OCI-LY7 (cell line): ENCODE data around the gene TMEM89. TPM values are rescaled to one million over a fixed set of nuclear protein-coding genes. Genes with fewer than 3 reads are reported as not detected.

ENCODE experiments used
- BruUV-seq: library from RNA; stranded (reverse); fragments of 400-500 nt; replicated peaks from 2 replicates; lab custom pipeline; 2021; lab: Mats Ljungman, UMichigan
- CTCF ChIA-PET: fragments of 300-600 bp; sonication (Branson Sonifier 250); formaldehyde crosslinking; loops from one replicate; lab custom pipeline; 2022; ENCODE audit warnings: antibody characterized with exemption; ENCODE audit not compliant: unreplicated experiment; lab: Charles Lee
- POLR2A ChIA-PET: fragments of 300-600 bp; sonication (Branson Sonifier 250); formaldehyde crosslinking; loops from one replicate; lab custom pipeline; 2022; ENCODE audit warnings: antibody characterized with exemption; lab: Charles Lee
- DNase-seq: peaks from one replicate; pipeline ENCODE4 v3.0.0-alpha.2; 2015; ENCODE audit warnings: low spot score
- H2AFZ ChIP-seq: fragments of 200-600 bp; sonication (generic), shearing (Covaris generic); 2 replicates; pipeline ENCODE4 v1.6.1; 2014; ENCODE audit warnings: mild to moderate bottlenecking, antibody characterized with exemption, low read length, moderate library complexity
- H3K27ac ChIP-seq: fragments of 200-600 bp; sonication (generic); 2 replicates; pipeline ENCODE4 v1.5.1; 2014; ENCODE audit warnings: mixed run types, low read depth, mild to moderate bottlenecking, moderate library complexity, low read length, inconsistent platforms; ENCODE audit not compliant: poor library complexity, severe bottlenecking
- H3K36me3 ChIP-seq: fragments of 200-600 bp; sonication (generic); 2 replicates; pipeline ENCODE4 v1.6.1; 2014; ENCODE audit warnings: mild to moderate bottlenecking, antibody characterized with exemption, low read length, moderate library complexity, mixed read lengths; ENCODE audit not compliant: insufficient read depth
- H3K4me1 ChIP-seq: fragments of 200-600 bp; sonication (generic); 2 replicates; pipeline ENCODE4 v1.5.1; 2014; ENCODE audit warnings: mild to moderate bottlenecking, low read length; ENCODE audit not compliant: insufficient read depth, poor library complexity, severe bottlenecking
- H3K4me2 ChIP-seq: fragments of 200-600 bp; sonication (generic); 2 replicates; pipeline ENCODE4 v1.6.1; 2014; ENCODE audit warnings: mild to moderate bottlenecking, low read length
- H3K4me3 ChIP-seq: fragments of 200-600 bp; sonication (generic); 2 replicates; pipeline ENCODE4 v1.5.1; 2014; ENCODE audit warnings: mild to moderate bottlenecking, low read depth, low read length; ENCODE audit not compliant: poor library complexity, severe bottlenecking
- H3K79me2 ChIP-seq: fragments of 200-600 bp; sonication (generic); 2 replicates; pipeline ENCODE4 v1.6.1; 2016; ENCODE audit warnings: low read depth, mild to moderate bottlenecking, low read length, moderate library complexity, mixed read lengths; ENCODE audit not compliant: insufficient read depth
- H3K9me2 ChIP-seq: fragments of 200-600 bp; sonication (generic); 2 replicates; pipeline ENCODE4 v1.6.1; 2016; ENCODE audit warnings: mild to moderate bottlenecking, low read length, mixed read lengths; ENCODE audit not compliant: insufficient read depth
- H3K9me3 ChIP-seq: fragments of 200-600 bp; sonication (generic); 2 replicates; pipeline ENCODE4 v1.6.1; 2014; ENCODE audit warnings: mild to moderate bottlenecking, mixed run types, low read length, mixed read lengths
- H4K20me1 ChIP-seq: fragments of 200-600 bp; sonication (generic); 2 replicates; pipeline ENCODE4 v1.6.1; 2014; ENCODE audit warnings: mild to moderate bottlenecking, antibody characterized with exemption, low read length, moderate library complexity, mixed read lengths; ENCODE audit not compliant: insufficient read depth
- EZH2phosphoT487 ChIP-seq: fragments of 200-600 bp; sonication (generic); IDR thresholded peaks from 2 replicates; pipeline ENCODE4 v1.6.1; 2018; ENCODE audit warnings: low read depth, borderline replicate concordance, mild to moderate bottlenecking, mixed run types, antibody characterized with exemption, low read length, moderate library complexity, mixed read lengths
- intact Hi-C: fragments of 100-400 bp; cut with micrococcal nuclease; formaldehyde crosslinking; loops from one replicate; pipeline ENCODE4 v1.10.0; 2022; ENCODE audit not compliant: unreplicated experiment
- total RNA-seq, 2 experiments: library from RNA; depleted of rRNA in 1 of 2; stranded (reverse); fragments of >200 nt in 1 of 2; shearing (Covaris generic) in 1 of 2; gene quantifications; 2 replicates each; pipeline ENCODE4 v1.2.3, GENCODE V29; 2014 to 2022
- TF ChIP-seq, protein P1 (sequence below): fragments of 200-600 bp; sonication (generic); conservative IDR thresholded peaks from 2 replicates; pipeline ENCODE4 v1.5.1; 2014; ENCODE audit warnings: mild to moderate bottlenecking, antibody characterized with exemption, low read length, moderate library complexity, mixed read lengths

TMEM89 gene
- total RNA-seq, 2 experiments from 2014 or later = 1.6 TPM; not detected in 1

DNA sequence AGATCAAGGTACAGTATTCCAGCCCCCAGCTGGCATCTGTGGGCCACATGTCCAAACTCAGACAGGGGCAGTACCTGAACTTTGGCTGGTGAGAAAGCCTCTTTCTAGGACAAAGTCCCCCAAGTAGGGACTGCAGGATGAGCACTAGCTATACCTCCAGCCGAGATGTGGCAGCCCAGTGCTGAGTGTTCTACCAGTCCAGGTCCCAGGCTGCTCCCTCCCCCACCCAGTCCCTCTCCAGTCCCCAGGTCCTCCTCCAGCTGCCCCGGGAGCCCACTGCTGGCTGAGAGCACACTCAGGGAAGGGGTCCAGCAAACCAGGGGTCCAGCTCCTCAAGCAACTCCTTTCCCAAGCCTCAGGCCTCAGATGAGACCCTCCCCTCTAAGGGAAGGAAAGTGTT, 12.2 kb upstream of the TMEM89 start:
- BruUV-seq = no TSS peak
- no peaks in the 10 kb centered on the region for H3K79me2 ChIP-seq
- intact Hi-C loops = loop anchor here (2.0 to 10.0 kb wide), 3 partner anchors 75 to 229 kb away; partner anchors contain the start of genes ATRIP, CCDC51 and TMA7
- no peak overlapping the region for H3K27ac ChIP-seq
- POLR2A ChIA-PET = interaction anchor here (1.6 kb wide), 1 partner anchor 12 kb away, joined by 3 read pairs; no protein-coding TSS in a partner anchor
- no peak overlapping the region for H3K4me3 ChIP-seq
- CTCF ChIA-PET = interaction anchor here (0.8 to 1.3 kb wide), 2 partner anchors 194 to 198 kb away, joined by 3 read pairs; no protein-coding TSS in a partner anchor
- no peak overlapping the region for H2AFZ ChIP-seq
- TF ChIP-seq, protein P1, sequence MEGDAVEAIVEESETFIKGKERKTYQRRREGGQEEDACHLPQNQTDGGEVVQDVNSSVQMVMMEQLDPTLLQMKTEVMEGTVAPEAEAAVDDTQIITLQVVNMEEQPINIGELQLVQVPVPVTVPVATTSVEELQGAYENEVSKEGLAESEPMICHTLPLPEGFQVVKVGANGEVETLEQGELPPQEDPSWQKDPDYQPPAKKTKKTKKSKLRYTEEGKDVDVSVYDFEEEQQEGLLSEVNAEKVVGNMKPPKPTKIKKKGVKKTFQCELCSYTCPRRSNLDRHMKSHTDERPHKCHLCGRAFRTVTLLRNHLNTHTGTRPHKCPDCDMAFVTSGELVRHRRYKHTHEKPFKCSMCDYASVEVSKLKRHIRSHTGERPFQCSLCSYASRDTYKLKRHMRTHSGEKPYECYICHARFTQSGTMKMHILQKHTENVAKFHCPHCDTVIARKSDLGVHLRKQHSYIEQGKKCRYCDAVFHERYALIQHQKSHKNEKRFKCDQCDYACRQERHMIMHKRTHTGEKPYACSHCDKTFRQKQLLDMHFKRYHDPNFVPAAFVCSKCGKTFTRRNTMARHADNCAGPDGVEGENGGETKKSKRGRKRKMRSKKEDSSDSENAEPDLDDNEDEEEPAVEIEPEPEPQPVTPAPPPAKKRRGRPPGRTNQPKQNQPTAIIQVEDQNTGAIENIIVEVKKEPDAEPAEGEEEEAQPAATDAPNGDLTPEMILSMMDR = no peak
- no peak for TF ChIP-seq EZH2phosphoT487
- H3K9me3 ChIP-seq = no peaks in the 10 kb centered on the region
- peaks cover 27% of the 10 kb centered on the region for H3K4me1 ChIP-seq
- no peaks in the 10 kb centered on the region for H3K9me2 ChIP-seq
- no peaks in the 10 kb centered on the region; the same call in 1 of the 2 replicates for H3K36me3 ChIP-seq
- H4K20me1 ChIP-seq = no peaks in the 10 kb centered on the region; the same call in 1 of the 2 replicates
- H3K4me2 ChIP-seq = peak overlapping the region; percentile 82; the same call in 1 of the 2 replicates
- no peak for DNase-seq

DNA sequence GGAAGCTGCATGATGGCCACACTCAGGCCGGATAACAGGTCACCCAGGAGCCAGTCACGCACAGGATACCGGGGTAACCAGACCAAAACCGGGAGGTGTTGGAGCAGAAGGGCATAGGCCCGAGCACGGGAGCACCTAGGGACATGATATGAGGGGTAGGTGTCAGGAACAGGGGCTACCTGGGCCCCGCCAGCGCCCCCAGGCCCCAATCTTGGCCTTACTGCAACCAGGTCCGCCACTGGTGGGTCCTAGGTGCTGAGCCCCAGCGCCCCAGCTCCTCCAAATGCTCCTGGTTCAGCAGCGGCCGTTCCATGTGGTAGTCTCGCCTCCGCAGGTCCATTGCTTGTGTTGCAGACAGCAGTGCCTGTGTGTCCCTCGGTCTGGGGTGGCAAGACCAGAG, 11.7 kb upstream of the TMEM89 start:
- peaks cover 27% of the 10 kb centered on the region for H3K4me1 ChIP-seq
- no peak overlapping the region for H3K4me2 ChIP-seq
- H3K36me3 ChIP-seq = no peaks in the 10 kb centered on the region; the same call in 1 of the 2 replicates
- no peaks in the 10 kb centered on the region; the same call in 1 of the 2 replicates for H4K20me1 ChIP-seq
- CTCF ChIA-PET = interaction anchor here (0.8 kb wide), 1 partner anchor 194 kb away, joined by 3 read pairs; no protein-coding TSS in a partner anchor
- no peaks in the 10 kb centered on the region for H3K9me3 ChIP-seq
- H3K9me2 ChIP-seq = no peaks in the 10 kb centered on the region
- POLR2A ChIA-PET = interaction anchor here (1.2 kb wide), 1 partner anchor 25 kb away, joined by 3 read pairs; no protein-coding TSS in a partner anchor
- H3K27ac ChIP-seq = no peak overlapping the region
- DNase-seq = no peak
- no peaks in the 10 kb centered on the region for H3K79me2 ChIP-seq
- TF ChIP-seq EZH2phosphoT487 = no peak
- TF ChIP-seq, protein P1 = no peak
- H3K4me3 ChIP-seq = no peak overlapping the region
- BruUV-seq = no TSS peak
- H2AFZ ChIP-seq = no peak overlapping the region
- intact Hi-C loops = loop anchor here (10.0 kb wide), 2 partner anchors 188 to 228 kb away; partner anchors contain the start of genes ATRIP, CCDC51 and TMA7
